Mucosa of rectum (tissue), 2 donors: ENCODE results near the gene SLC4A7.
"Not testable (repeated sequence)": the region's sequence is repeated elsewhere in the genome, so short reads cannot be mapped to it uniquely, and the experiment has no call there.

Source experiments
- H3K27ac ChIP-seq, 2 donors: one replicate each; pipeline ENCODE4 v1.7.0; 2013; ENCODE audit warnings: inconsistent platforms in 2 of 2, low read depth in 2 of 2, low read length in 2 of 2
- H3K27me3 ChIP-seq, 2 donors: one replicate each; pipeline ENCODE4 v1.7.0; 2013; ENCODE audit warnings: low read length in 2 of 2; ENCODE audit not compliant: control insufficient read depth in 2 of 2, insufficient read depth in 2 of 2
- H3K36me3 ChIP-seq, 2 donors: one replicate each; pipeline ENCODE4 v1.7.0; 2013; ENCODE audit warnings: low read length in 2 of 2; ENCODE audit not compliant: control insufficient read depth in 2 of 2, insufficient read depth in 2 of 2
- H3K4me1 ChIP-seq, 2 donors: one replicate each; pipeline ENCODE4 v1.7.0; 2013; ENCODE audit warnings: low read length in 2 of 2, mild to moderate bottlenecking in 1 of 2; ENCODE audit not compliant: control insufficient read depth in 2 of 2, insufficient read depth in 2 of 2
- H3K4me3 ChIP-seq, 2 donors: one replicate each; pipeline ENCODE4 v1.7.0; 2013; ENCODE audit warnings: low read length in 2 of 2
- H3K9ac ChIP-seq, 2 donors: one replicate each; pipeline ENCODE4 v1.7.0; 2013; ENCODE audit warnings: low read length in 2 of 2, low read depth in 1 of 2, mild to moderate bottlenecking in 1 of 2
- H3K9me3 ChIP-seq, 2 donors: one replicate each; pipeline ENCODE4 v1.7.0; 2013; ENCODE audit warnings: low read length in 2 of 2; ENCODE audit not compliant: control insufficient read depth in 2 of 2
- donor health status: healthy.
- donor health status: Normal muscosa, but diverticular disease.

Gene SLC4A7

GRCh38 chr3:27328982-27329762 lies 155.0 kb downstream of the SLC4A7 start:
- not testable (repeated sequence) for H3K4me1 ChIP-seq, H3K36me3 ChIP-seq, H3K9me3 ChIP-seq, H3K4me3 ChIP-seq, H3K9ac ChIP-seq, H3K27ac ChIP-seq, H3K27me3 ChIP-seq

DNA sequence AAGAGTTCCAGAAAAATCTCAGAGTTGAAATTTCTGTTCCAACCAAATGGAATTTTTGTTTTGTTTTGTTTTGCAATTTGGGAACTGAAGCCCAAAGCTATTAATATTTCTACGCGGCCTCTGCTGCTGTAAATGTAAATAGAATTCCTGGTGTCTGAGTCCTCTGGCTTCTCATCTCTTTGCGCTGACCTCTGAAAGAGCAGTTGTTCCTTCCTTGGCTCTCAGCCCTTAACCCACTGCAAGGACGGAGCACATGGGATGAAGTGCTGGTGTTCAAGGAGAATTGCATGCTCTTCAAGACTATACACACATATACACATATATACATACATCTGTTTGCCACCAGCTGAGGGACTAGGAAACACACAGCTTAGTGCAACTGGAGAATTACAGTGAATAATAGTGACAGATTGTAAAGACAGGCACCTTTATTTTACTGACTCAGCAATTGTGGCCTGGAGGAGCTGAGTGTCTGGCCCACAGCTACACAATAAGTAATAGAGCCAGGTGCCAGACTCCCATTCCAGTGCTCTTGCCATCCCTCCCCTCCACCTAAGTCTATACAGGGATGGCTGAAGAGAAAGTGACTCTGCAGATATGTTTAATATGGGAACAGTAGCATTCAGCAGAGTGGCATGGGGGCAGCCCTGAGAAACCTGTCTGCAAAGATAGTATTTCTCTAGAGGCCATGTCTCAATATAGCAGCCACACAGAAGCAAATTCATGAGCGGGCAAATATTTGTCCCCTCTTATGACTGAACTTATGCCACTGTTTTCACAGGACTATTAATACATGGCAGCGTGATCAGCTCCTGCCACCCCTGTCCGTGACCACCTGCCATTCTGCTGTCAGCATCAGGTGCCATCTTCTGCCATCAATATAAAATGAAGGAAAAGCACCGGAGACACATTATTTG lies 157.3 kb downstream of the SLC4A7 start:
- H3K27ac ChIP-seq = no peak overlapping the region
- H3K27me3 ChIP-seq = no peaks in the 10 kb centered on the region
- no peaks in the 10 kb centered on the region for H3K9me3 ChIP-seq
- H3K36me3 ChIP-seq = no peaks in the 10 kb centered on the region
- no peak overlapping the region for H3K4me3 ChIP-seq
- no peak overlapping the region for H3K9ac ChIP-seq
- no peaks in the 10 kb centered on the region for H3K4me1 ChIP-seq

GRCh38 chr3:27326202-27326601 lies 158.0 kb downstream of the SLC4A7 start:
- Histone ChIP-seq H3K9me3 (no peaks in the 10 kb centered on the region), H3K4me1 (no peaks in the 10 kb centered on the region), H3K9ac (no peak overlapping the region), H3K36me3 (no peaks in the 10 kb centered on the region), H3K4me3 (no peak overlapping the region), H3K27me3 (no peaks in the 10 kb centered on the region), H3K27ac (no peak overlapping the region)

DNA sequence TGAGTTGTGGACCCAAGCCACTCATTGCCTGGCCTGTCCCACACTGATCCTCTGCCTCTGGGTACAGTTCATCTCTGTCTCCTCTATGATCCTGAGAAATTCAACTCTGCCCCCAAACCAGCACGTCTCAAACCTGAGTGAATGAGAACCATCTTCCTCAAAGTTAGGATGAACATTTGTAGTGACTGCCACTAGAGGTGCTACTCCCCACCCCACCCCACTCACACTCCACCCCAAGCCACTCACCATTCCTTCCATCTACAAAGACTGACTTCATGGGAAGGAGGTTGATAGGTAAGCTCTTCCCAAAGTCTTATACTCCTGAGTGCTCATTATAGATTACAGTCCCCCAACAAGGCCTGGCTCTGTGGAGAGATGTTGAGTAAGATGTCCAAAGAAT lies 158.8 kb downstream of the SLC4A7 start:
- Histone ChIP-seq H3K4me1 (no peaks in the 10 kb centered on the region), H3K27ac (peak overlapping the region in 1 of 2 donors; percentile 27), H3K9ac (no peak overlapping the region), H3K4me3 (no peak overlapping the region), H3K36me3 (no peaks in the 10 kb centered on the region), H3K27me3 (no peaks in the 10 kb centered on the region), H3K9me3 (no peaks in the 10 kb centered on the region)

DNA sequence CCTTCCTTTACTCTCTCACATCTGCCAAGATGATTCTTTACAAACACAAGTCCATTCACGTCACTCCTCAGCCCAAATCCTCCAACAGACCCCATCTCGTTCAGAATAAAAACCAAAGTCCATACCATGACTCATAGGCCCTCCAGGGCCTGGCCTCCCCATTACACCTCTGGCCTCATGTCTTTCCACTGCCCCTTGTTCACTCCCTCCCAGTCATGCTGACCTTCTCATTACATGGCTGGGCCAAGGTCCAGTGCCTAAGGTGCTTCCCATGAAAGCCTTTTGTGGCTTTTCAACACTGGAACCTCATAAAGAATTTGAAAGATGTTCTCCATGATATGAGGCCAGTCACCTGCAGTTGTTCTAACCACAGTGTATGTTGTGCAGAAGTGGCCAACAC lies 159.5 kb downstream of the SLC4A7 start:
- Histone ChIP-seq H3K9ac (no peak overlapping the region), H3K4me1 (no peaks in the 10 kb centered on the region), H3K27ac (no peak overlapping the region)

DNA sequence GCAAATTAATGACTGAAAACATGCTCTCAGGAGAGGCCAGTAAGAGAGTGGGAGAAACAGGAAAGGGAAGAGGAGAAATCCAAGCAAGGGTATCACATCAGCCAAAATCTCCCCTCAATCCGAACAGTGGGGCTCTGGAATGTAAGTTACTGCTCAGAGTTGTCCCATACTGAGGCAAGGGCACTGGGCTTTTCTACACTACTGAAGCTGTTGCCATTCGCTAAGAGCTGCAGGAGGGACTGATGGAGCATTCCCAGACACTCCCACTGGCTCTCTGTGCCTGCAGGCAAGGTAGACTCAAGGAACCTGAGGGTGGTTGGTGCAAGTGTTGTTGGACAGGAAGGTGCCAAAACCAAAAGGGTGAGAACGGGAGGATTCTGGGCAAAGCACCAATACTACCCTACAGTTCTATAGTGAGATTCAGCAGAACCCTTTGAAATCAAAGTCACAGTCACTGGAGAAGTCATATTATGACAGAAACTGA lies 161.1 kb downstream of the SLC4A7 start:
- H3K4me1 ChIP-seq = no peaks in the 10 kb centered on the region
- no peaks in the 10 kb centered on the region for H3K36me3 ChIP-seq
- H3K9me3 ChIP-seq = no peaks in the 10 kb centered on the region
- H3K27ac ChIP-seq = no peak overlapping the region
- H3K4me3 ChIP-seq = no peak overlapping the region
- no peak overlapping the region for H3K9ac ChIP-seq
- H3K27me3 ChIP-seq = no peaks in the 10 kb centered on the region

More for the DNA sequence above, 159.5 kb downstream of the SLC4A7 start:
- Histone ChIP-seq H3K4me3 (no peak overlapping the region), H3K36me3 (no peaks in the 10 kb centered on the region), H3K27me3 (no peaks in the 10 kb centered on the region), H3K9me3 (no peaks in the 10 kb centered on the region)
